HepG2 (cell line): Measurements from ENCODE around the gene ACCSL. TPM values are rescaled to one million over a fixed set of nuclear protein-coding genes. Genes with fewer than 3 reads are reported as not detected.

Source experiments
- ATAC-seq: fragments of 200-7000 bp; cut with Tn5 transposase; 3 replicates; pipeline ENCODE4 v1.9.1; 2020; ENCODE audit warnings: mild to moderate bottlenecking, moderate library complexity
- BruUV-seq: library from RNA; stranded (reverse); fragments of 400-500 nt; replicated peaks from 2 replicates; lab custom pipeline; 2021; lab: Mats Ljungman, UMichigan
- CTCF ChIA-PET: fragments of 300-600 bp; formaldehyde crosslinking; extraction: SDS; loops from one replicate; lab custom pipeline; 2021; ENCODE audit warnings: low total read pairs, inconsistent platforms, low intra/inter-chr PET ratio; lab: Yijun Ruan, JAX
- POLR2A ChIA-PET: fragments of 350-600 bp; sonication (Branson Sonifier 250); formaldehyde crosslinking; loops from one replicate; lab custom pipeline; 2020; ENCODE audit warnings: antibody characterized with exemption, inconsistent platforms; lab: Yijun Ruan, JAX
- DNase-seq: peaks from one replicate; pipeline ENCODE4 v3.0.0-alpha.2; 2015; ENCODE audit warnings: low spot score
- FAIRE-seq: peaks from 3 replicates; lab custom pipeline; 2011; peaks lifted over from hg19 to GRCh38; lab: Jason Lieb, UNC
- H2AFZ ChIP-seq: one replicate; pipeline ENCODE4 v1.6.1; 2011; ENCODE audit warnings: low read length, inconsistent platforms
- H3K27ac ChIP-seq: fragments of 300-600 bp; 3 replicates; pipeline ENCODE4 v1.8.0; 2011; ENCODE audit warnings: mixed run types, mild to moderate bottlenecking, mixed read lengths, low read length, inconsistent platforms; ENCODE audit not compliant: insufficient read depth; ENCODE audit errors: extremely low read length
- H3K27me3 ChIP-seq, 2 experiments: fragments of 200-600 bp in 1 of 2; 2 replicates in 1 of 2; 3 replicates in 1 of 2; pipeline versions ENCODE4 v1.6.0 to v1.8.0; 2011; ENCODE audit warnings: low read length in 2 of 2, mild to moderate bottlenecking in 2 of 2, moderate library complexity in 2 of 2, inconsistent platforms in 1 of 2; ENCODE audit not compliant: insufficient read depth in 2 of 2, control insufficient read depth in 1 of 2
- H3K36me3 ChIP-seq, 2 experiments: fragments of 200-600 bp in 1 of 2; replicated peaks in 1 of 2; 2 replicates in 1 of 2; 3 replicates in 1 of 2; pipeline versions ENCODE4 v1.5.1 to v1.8.0; 2011; ENCODE audit warnings: low read length in 2 of 2, inconsistent platforms in 1 of 2; ENCODE audit not compliant: insufficient read depth in 2 of 2, control insufficient read depth in 1 of 2
- H3K4me1 ChIP-seq: 2 replicates; pipeline ENCODE4 v1.5.1; 2012; ENCODE audit warnings: low read length, inconsistent platforms; ENCODE audit not compliant: insufficient read depth
- H3K4me2 ChIP-seq: 2 replicates; pipeline ENCODE4 v1.6.0; 2011; ENCODE audit warnings: low read depth, low read length, inconsistent platforms
- H3K4me3 ChIP-seq, 3 experiments: fragments of 200-600 bp in 1 of 3; sonication (generic), shearing (Covaris generic) in 1 of 3; replicated peaks in 1 of 3; 2 replicates each; pipeline ENCODE4 v1.5.1; 2011 to 2016; ENCODE audit warnings: low read length in 3 of 3, inconsistent platforms in 2 of 3, low read depth in 2 of 3, mild to moderate bottlenecking in 2 of 3, control low read depth in 1 of 3, mixed read lengths in 1 of 3; ENCODE audit not compliant: insufficient read depth in 1 of 3
- H3K79me2 ChIP-seq: one replicate; pipeline ENCODE4 v1.6.1; 2011; ENCODE audit warnings: low read length, inconsistent platforms; ENCODE audit not compliant: insufficient read depth
- H3K9ac ChIP-seq: 2 replicates; pipeline ENCODE4 v1.6.0; 2011; ENCODE audit warnings: mild to moderate bottlenecking, low read depth, low read length, inconsistent platforms; ENCODE audit not compliant: insufficient read depth
- H3K9me3 ChIP-seq: 2 replicates; pipeline ENCODE4 v1.5.1; 2012; ENCODE audit warnings: mild to moderate bottlenecking, low read length
- H4K20me1 ChIP-seq: 2 replicates; pipeline ENCODE4 v1.6.0; 2011; ENCODE audit warnings: inconsistent platforms, mild to moderate bottlenecking, low read length, moderate library complexity; ENCODE audit not compliant: insufficient read depth
- KLF16 ChIP-seq, 2 experiments: sonication (generic) in 1 of 2; formaldehyde crosslinking in 1 of 2; IDR thresholded peaks; 2 replicates each; pipeline versions ENCODE4 v1.6.1 to v1.8.0; 2016 to 2023; ENCODE audit warnings: missing genetic modification reagents in 2 of 2, missing compliant biosample characterization in 1 of 2
- STAG1 ChIP-seq: sonication (generic); formaldehyde crosslinking; IDR thresholded peaks from 2 replicates; pipeline ENCODE4 v1.4.0; 2020; ENCODE audit warnings: missing genetic modification reagents
- ZNF350 ChIP-seq: sonication (generic); formaldehyde crosslinking; IDR thresholded peaks from 2 replicates; pipeline ENCODE4 v1.4.0; 2020; ENCODE audit warnings: mild to moderate bottlenecking, low read depth, missing genetic modification reagents, borderline replicate concordance
- WGBS: methylation state at CpG from one replicate; pipeline ENCODE4 v1.1.6; 2017; ENCODE audit warnings: low lambda C conversion rate; 5-methylcytosine and 5-hydroxymethylcytosine counted together
- in situ Hi-C: cut with HindIII; loops from 2 replicates; pipeline ENCODE4 v1.10.0; 2017; ENCODE audit warnings: low pct_unique_long_range_greater_than_20kb; ENCODE audit not compliant: extremely low pct_ligation_motif_present
- intact Hi-C: fragments of 100-400 bp; cut with micrococcal nuclease; formaldehyde crosslinking; loops from one replicate; pipeline ENCODE4 v1.10.0; 2022; ENCODE audit not compliant: unreplicated experiment
- polyA plus RNA-seq, 8 experiments: library from polyadenylated mRNA; depleted of rRNA in 3 of 8; stranded (reverse) in 7 of 8; unstranded in 1 of 8; fragments of >200 nt; fragmentation: Illumina TruSeq in 4 of 8; extraction: Trizol in 4 of 8; gene quantifications; 2 replicates each; pipeline versions ENCODE4 v1.2.1 to v1.2.3, GENCODE V29; 2011 to 2016; ENCODE audit warnings: low read depth in 4 of 8, missing spikeins in 1 of 8, mixed read lengths in 1 of 8; ENCODE audit not compliant: insufficient read depth in 1 of 8
- total RNA-seq, 5 experiments: library from RNA; depleted of rRNA; stranded (reverse); fragments of >200 nt; fragmentation: Illumina TruSeq; extraction: Trizol; gene quantifications; 2 replicates each; pipeline ENCODE4 v1.2.3, GENCODE V29; 2016; ENCODE audit warnings: low read depth in 1 of 5
- TF ChIP-seq, protein P1 (sequence below): sonication (generic); formaldehyde crosslinking; IDR thresholded peaks from 2 replicates; pipeline ENCODE4 v1.4.0; 2020; ENCODE audit warnings: missing genetic modification reagents, borderline replicate concordance

ACCSL gene
- total and polyA plus RNA-seq, 2 of the 13 experiments (the other 11 are each of a cell fraction or from before 2014, with no cell fraction given): not detected

DNA sequence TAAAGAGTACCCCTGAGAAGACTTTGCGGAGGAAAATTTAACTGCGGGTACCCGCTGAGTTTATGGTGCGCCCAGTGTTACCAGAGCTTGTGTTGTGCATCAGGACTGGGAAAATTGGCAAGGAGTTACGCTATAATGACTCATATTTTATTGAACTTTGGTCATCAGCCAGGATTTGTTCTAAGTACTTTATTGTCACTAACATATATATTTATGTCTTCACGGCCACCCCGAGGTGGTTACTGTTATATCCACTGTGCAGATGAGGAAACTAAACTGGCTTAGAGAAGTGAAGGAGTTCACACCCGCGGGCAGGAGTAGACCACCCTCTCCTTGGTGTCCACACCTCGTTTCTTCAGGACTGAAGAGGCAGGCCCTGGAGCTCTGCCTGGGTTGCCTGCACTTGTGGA, 19.0 kb downstream of the ACCSL start:
- DNase-seq (no peak), ATAC-seq (no peak), FAIRE-seq (no peak)
- Histone ChIP-seq H3K27ac (no peak overlapping the region), H3K9ac (no peak overlapping the region), H3K4me3 (no peak overlapping the region), H4K20me1 (no peaks in the 10 kb centered on the region), H3K79me2 (no peaks in the 10 kb centered on the region), H2AFZ (no peak overlapping the region), H3K27me3 (peaks cover 0 to 8% of the 10 kb centered on the region in 2 experiments; a peak in 2 of 5 replicates), H3K9me3 (no peaks in the 10 kb centered on the region), H3K36me3 (no peaks in the 10 kb centered on the region), H3K4me2 (no peak overlapping the region), H3K4me1 (0 out of 2 replicates have a peak, but pooled peaks cover 13% of the 10 kb centered on the region)
- TF ChIP-seq KLF16 (CRISPR knock-in tag; IDR thresholded peaks at IDR 0.05): no peak
- no peak for TF ChIP-seq ZNF350
- TF ChIP-seq STAG1: no peak
- TF ChIP-seq, protein P1, sequence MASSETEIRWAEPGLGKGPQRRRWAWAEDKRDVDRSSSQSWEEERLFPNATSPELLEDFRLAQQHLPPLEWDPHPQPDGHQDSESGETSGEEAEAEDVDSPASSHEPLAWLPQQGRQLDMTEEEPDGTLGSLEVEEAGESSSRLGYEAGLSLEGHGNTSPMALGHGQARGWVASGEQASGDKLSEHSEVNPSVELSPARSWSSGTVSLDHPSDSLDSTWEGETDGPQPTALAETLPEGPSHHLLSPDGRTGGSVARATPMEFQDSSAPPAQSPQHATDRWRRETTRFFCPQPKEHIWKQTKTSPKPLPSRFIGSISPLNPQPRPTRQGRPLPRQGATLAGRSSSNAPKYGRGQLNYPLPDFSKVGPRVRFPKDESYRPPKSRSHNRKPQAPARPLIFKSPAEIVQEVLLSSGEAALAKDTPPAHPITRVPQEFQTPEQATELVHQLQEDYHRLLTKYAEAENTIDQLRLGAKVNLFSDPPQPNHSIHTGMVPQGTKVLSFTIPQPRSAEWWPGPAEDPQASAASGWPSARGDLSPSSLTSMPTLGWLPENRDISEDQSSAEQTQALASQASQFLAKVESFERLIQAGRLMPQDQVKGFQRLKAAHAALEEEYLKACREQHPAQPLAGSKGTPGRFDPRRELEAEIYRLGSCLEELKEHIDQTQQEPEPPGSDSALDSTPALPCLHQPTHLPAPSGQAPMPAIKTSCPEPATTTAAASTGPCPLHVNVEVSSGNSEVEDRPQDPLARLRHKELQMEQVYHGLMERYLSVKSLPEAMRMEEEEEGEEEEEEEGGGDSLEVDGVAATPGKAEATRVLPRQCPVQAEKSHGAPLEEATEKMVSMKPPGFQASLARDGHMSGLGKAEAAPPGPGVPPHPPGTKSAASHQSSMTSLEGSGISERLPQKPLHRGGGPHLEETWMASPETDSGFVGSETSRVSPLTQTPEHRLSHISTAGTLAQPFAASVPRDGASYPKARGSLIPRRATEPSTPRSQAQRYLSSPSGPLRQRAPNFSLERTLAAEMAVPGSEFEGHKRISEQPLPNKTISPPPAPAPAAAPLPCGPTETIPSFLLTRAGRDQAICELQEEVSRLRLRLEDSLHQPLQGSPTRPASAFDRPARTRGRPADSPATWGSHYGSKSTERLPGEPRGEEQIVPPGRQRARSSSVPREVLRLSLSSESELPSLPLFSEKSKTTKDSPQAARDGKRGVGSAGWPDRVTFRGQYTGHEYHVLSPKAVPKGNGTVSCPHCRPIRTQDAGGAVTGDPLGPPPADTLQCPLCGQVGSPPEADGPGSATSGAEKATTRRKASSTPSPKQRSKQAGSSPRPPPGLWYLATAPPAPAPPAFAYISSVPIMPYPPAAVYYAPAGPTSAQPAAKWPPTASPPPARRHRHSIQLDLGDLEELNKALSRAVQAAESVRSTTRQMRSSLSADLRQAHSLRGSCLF (CRISPR knock-in tag): no peak
- ChIA-PET CTCF (no interaction called here), POLR2A (no interaction called here)
- no TSS peak for BruUV-seq
- WGBS: 88% methylated on average over 10 of the region's 10 CpGs
- intact Hi-C loops: no loop called here
- in situ Hi-C loops: no loop called here
